A673 (cell line): ENCODE measurements around the gene SLC39A9. TPM values are rescaled to one million over a fixed set of nuclear protein-coding genes. Genes with fewer than 3 reads are reported as not detected.

ENCODE experiments used
- BruUV-seq: library from RNA; stranded (reverse); fragments of 400-500 nt; replicated peaks from 2 replicates; lab custom pipeline; 2021; lab: Mats Ljungman, UMichigan
- CTCF ChIA-PET: fragments of 300-600 bp; sonication (Branson Sonifier 250); formaldehyde crosslinking; loops from one replicate; lab custom pipeline; 2022; ENCODE audit warnings: antibody characterized with exemption; lab: Charles Lee
- POLR2A ChIA-PET: fragments of 300-600 bp; sonication (Branson Sonifier 250); formaldehyde crosslinking; loops from one replicate; lab custom pipeline; 2022; ENCODE audit warnings: antibody characterized with exemption; ENCODE audit not compliant: low non-redundant PET; lab: Charles Lee
- DNase-seq: peaks from one replicate; pipeline ENCODE4 v3.0.0-alpha.2; 2015; ENCODE audit warnings: low spot score
- H3K27ac ChIP-seq: fragments of 200-600 bp; sonication (generic); 2 replicates; pipeline ENCODE4 v1.5.1; 2016; ENCODE audit warnings: mixed run types, low read depth, mild to moderate bottlenecking, mixed read lengths, antibody characterized with exemption, low read length; ENCODE audit not compliant: poor library complexity, severe bottlenecking
- H3K27me3 ChIP-seq: fragments of 200-600 bp; sonication (generic); replicated peaks from 2 replicates; pipeline ENCODE4 v1.6.1; 2017; ENCODE audit warnings: mixed run types, low read depth, mild to moderate bottlenecking, mixed read lengths, antibody characterized with exemption, low read length; ENCODE audit not compliant: insufficient read depth, poor library complexity
- H3K36me3 ChIP-seq: fragments of 200-600 bp; sonication (generic); 2 replicates; pipeline ENCODE4 v1.6.1; 2016; ENCODE audit warnings: mixed run types, mild to moderate bottlenecking, mixed read lengths, antibody characterized with exemption, low read length; ENCODE audit not compliant: insufficient read depth, poor library complexity, severe bottlenecking
- H3K4me1 ChIP-seq: fragments of 200-600 bp; sonication (generic); 2 replicates; pipeline ENCODE4 v1.6.1; 2017; ENCODE audit warnings: mixed run types, mild to moderate bottlenecking, mixed read lengths, antibody characterized with exemption, low read length; ENCODE audit not compliant: insufficient read depth, poor library complexity, severe bottlenecking
- H3K4me3 ChIP-seq: fragments of 200-600 bp; sonication (generic); 2 replicates; pipeline ENCODE4 v1.5.1; 2016; ENCODE audit warnings: low read depth, mixed run types, mild to moderate bottlenecking, mixed read lengths, low read length; ENCODE audit not compliant: poor library complexity, severe bottlenecking
- H3K9me3 ChIP-seq: fragments of 200-600 bp; sonication (generic); 2 replicates; pipeline ENCODE4 v1.6.1; 2016; ENCODE audit warnings: mixed run types, low read depth, mild to moderate bottlenecking, mixed read lengths, antibody characterized with exemption, low read length; ENCODE audit not compliant: poor library complexity, severe bottlenecking
- EZH2 ChIP-seq: fragments of 200-600 bp; sonication (generic); IDR thresholded peaks from 2 replicates; pipeline ENCODE4 v1.6.1; 2017; ENCODE audit warnings: borderline replicate concordance, low read depth, mild to moderate bottlenecking, mixed read lengths, antibody characterized with exemption, low read length; ENCODE audit not compliant: poor library complexity, severe bottlenecking
- intact Hi-C: fragments of 100-400 bp; cut with micrococcal nuclease; formaldehyde crosslinking; loops from one replicate; pipeline ENCODE4 v1.10.0; 2022; ENCODE audit not compliant: unreplicated experiment
- total RNA-seq: library from RNA; stranded (reverse); gene quantifications from 2 replicates; pipeline ENCODE4 v1.2.3, GENCODE V29; 2021
- TF ChIP-seq, protein P1 (sequence below): fragments of 300-800, 200-600 bp; sonication (generic); conservative IDR thresholded peaks from 2 replicates; pipeline ENCODE4 v1.5.1; 2017; ENCODE audit warnings: low read depth, mild to moderate bottlenecking, antibody characterized with exemption, low read length, moderate library complexity, mixed read lengths

SLC39A9 gene
- total RNA-seq, 1 experiment from 2014 or later: 59.2 TPM

DNA sequence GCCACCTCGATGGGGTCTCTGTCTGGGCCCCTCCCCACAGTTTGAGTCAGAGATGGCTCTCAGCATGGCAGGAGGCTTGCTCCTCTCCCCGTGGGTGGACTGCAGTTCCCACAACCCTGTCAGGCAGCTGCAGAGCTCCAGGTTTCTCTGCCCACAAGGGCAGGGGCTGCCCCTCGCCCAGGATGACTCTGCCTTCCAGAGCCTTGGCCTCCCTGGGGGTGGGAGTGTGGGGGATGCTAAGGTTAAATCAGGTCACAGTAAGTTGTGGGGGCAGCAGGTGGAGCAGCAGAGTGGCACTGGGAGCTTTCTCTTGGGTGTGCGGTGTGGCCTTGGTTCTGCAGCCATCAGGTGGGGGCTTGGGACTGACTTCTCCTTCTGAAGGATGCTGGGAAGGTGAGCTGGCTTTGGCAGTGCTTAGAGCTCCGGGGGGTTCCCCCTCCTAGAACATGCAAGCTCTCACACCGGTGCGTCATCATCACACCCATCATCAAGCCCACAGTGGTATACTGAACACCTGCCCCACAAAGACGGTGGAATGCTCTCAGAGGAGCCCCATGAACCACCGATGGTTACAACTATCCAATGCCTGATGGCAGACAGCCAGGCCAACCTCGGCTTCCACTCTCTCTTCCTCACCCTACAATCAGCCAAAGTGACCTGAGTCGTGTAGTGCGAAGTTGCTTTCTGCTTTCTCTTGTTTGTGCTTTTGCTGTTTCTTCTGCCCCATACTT lies 40.1 kb upstream of the SLC39A9 start:
- H3K27ac ChIP-seq: no peak overlapping the region
- H3K36me3 ChIP-seq: no peaks in the 10 kb centered on the region
- no peaks in the 10 kb centered on the region for H3K27me3 ChIP-seq
- DNase-seq: no peak
- BruUV-seq: no TSS peak
- intact Hi-C loops: no loop called here
- no peaks in the 10 kb centered on the region for H3K4me1 ChIP-seq
- POLR2A ChIA-PET: no interaction called here
- CTCF ChIA-PET: no interaction called here
- TF ChIP-seq, protein P1, sequence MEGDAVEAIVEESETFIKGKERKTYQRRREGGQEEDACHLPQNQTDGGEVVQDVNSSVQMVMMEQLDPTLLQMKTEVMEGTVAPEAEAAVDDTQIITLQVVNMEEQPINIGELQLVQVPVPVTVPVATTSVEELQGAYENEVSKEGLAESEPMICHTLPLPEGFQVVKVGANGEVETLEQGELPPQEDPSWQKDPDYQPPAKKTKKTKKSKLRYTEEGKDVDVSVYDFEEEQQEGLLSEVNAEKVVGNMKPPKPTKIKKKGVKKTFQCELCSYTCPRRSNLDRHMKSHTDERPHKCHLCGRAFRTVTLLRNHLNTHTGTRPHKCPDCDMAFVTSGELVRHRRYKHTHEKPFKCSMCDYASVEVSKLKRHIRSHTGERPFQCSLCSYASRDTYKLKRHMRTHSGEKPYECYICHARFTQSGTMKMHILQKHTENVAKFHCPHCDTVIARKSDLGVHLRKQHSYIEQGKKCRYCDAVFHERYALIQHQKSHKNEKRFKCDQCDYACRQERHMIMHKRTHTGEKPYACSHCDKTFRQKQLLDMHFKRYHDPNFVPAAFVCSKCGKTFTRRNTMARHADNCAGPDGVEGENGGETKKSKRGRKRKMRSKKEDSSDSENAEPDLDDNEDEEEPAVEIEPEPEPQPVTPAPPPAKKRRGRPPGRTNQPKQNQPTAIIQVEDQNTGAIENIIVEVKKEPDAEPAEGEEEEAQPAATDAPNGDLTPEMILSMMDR: no peak
- no peak for TF ChIP-seq EZH2
- no peak overlapping the region for H3K4me3 ChIP-seq
- H3K9me3 ChIP-seq: no peaks in the 10 kb centered on the region

DNA sequence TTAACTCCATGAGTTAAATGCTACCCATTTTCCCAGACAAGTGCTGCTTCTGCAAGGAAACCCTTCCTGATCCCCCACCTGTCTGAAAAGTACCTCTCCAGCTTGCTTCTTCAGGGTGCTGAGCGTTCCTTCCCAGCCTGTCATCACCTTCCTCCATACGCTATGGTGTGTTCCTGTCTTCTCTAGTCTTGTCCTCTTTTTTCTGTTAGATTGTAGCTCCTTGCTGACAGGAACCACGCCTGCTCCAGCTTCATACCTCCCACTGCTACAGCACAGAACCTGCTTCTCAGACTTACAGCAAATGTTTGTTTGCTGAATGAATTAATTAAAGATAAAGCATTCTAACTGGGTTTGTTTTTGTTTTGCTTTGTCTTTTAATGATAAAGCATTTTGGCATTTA lies 39.5 kb upstream of the SLC39A9 start:
- ChIA-PET POLR2A (no interaction called here), CTCF (no interaction called here)
- BruUV-seq: no TSS peak
- Histone ChIP-seq H3K36me3 (no peaks in the 10 kb centered on the region), H3K27me3 (no peaks in the 10 kb centered on the region), H3K4me1 (no peaks in the 10 kb centered on the region), H3K27ac (no peak overlapping the region), H3K9me3 (no peaks in the 10 kb centered on the region), H3K4me3 (no peak overlapping the region)
- intact Hi-C loops: no loop called here
- TF ChIP-seq, protein P1: no peak
- no peak for TF ChIP-seq EZH2
- DNase-seq: no peak

DNA sequence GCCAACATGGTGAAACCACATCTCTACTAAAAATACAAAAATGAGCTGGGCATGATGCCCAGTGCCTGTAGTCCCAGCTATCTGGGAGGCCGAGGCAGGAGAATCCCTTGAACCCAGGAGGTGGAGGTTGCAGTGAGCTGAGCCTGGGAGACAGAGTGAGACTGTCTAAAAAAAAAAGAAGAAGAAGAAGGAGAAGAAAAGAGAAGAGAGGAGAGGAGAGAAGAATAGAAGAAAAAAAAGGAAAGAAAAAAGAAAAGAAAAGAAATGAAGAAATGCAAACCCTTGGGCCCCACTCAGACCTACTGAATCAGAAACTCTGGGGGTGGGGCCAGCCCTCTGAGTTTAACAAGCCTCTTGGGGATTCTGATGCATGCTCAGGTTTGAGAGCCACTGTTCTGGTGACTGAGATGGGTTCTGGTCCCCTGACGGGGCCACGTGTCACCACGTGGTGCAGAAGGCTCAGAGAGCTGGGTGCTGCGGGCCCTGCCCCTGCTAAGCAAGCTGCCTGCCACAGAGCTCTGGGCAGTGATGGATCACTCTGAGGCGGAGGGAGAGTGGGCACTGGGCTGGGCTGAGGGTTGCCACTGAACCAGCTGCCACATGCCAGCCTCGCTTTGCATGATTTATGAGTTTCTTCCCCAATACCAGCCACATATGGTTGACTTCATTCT lies 37.9 kb upstream of the SLC39A9 start:
- TF ChIP-seq, protein P1: no peak
- TF ChIP-seq EZH2: no peak
- peak; percentile 16 for DNase-seq
- POLR2A ChIA-PET: no interaction called here
- no TSS peak for BruUV-seq
- H3K4me3 ChIP-seq: no peak overlapping the region
- H3K9me3 ChIP-seq: no peaks in the 10 kb centered on the region
- no peak overlapping the region for H3K27ac ChIP-seq
- H3K36me3 ChIP-seq: no peaks in the 10 kb centered on the region
- H3K27me3 ChIP-seq: no peaks in the 10 kb centered on the region
- CTCF ChIA-PET: interaction anchor here (0.6 kb wide), 1 partner anchor 9 kb away, joined by 3 read pairs; no protein-coding TSS in a partner anchor
- intact Hi-C loops: no loop called here
- no peaks in the 10 kb centered on the region for H3K4me1 ChIP-seq
